ENCODE data around the gene PSME1.

PSME1 gene

GRCh38 chr14:24149302-24149969, 13.4 kb downstream of the PSME1 start:
- no peak for DNase-seq

GRCh38 chr14:24150061-24150460, 14.1 kb downstream of the PSME1 start:
- DNase-seq = no peak

- DNase-seq = no peak
Measured at GRCh38 chr14:24150567-24150966, 14.6 kb downstream of the PSME1 start.

GRCh38 chr14:24150993-24151392, 15.0 kb downstream of the PSME1 start:
- no peak for DNase-seq

GRCh38 chr14:24151404-24152080, 15.5 kb downstream of the PSME1 start:
- no peak for DNase-seq

GRCh38 chr14:24155100-24155499, 19.1 kb downstream of the PSME1 start:
- no peak for DNase-seq

- no peak for DNase-seq
Measured at GRCh38 chr14:24156840-24157239, 20.8 kb downstream of the PSME1 start.

- DNase-seq = no peak
Measured at GRCh38 chr14:24157331-24157730, 21.3 kb downstream of the PSME1 start.

- DNase-seq = no peak
Measured at GRCh38 chr14:24159777-24160498, 23.9 kb downstream of the PSME1 start.

GRCh38 chr14:24160499-24160849, 24.5 kb downstream of the PSME1 start:
- DNase-seq = no peak

- peak; percentile 70 for DNase-seq
Measured at GRCh38 chr14:24160850-24161804, 25.1 kb downstream of the PSME1 start, which contains the start of gene IRF9. IRF9 (plus strand) TSS chr14:24161265; CDS start chr14:24162145, 880 bp downstream.

GRCh38 chr14:24162093-24162492, 26.1 kb downstream of the PSME1 start:
- no peak for DNase-seq

GRCh38 chr14:24164518-24164991, 28.6 kb downstream of the PSME1 start:
- DNase-seq = no peak

GRCh38 chr14:24165785-24166184, 29.8 kb downstream of the PSME1 start:
- DNase-seq = no peak

- no peak for DNase-seq
Measured at GRCh38 chr14:24167469-24168114, 31.6 kb downstream of the PSME1 start.

GRCh38 chr14:24171422-24172260, 35.6 kb downstream of the PSME1 start, which contains the start of gene REC8:
REC8 (plus strand) TSS chr14:24172080; CDS start chr14:24172553, 473 bp downstream.
- DNase-seq = no peak

GRCh38 chr14:24172261-24172860, 36.4 kb downstream of the PSME1 start:
- DNase-seq = no peak

GRCh38 chr14:24172871-24173281, 36.9 kb downstream of the PSME1 start:
- no peak for DNase-seq

GRCh38 chr14:24176599-24176998, 40.6 kb downstream of the PSME1 start:
- DNase-seq = no peak

- no peak for DNase-seq
Measured at GRCh38 chr14:24177041-24177825, 41.2 kb downstream of the PSME1 start.
